Activated CD4-positive, CD25-positive, alpha-beta regulatory T cell treated with anti-CD3 and anti-CD28 coated beads, Interleukin-2, amount 50 U/mL, for 16 hours (primary cell): ENCODE results near the gene FDX2.

ENCODE experiments used
- DNase-seq: peaks from one replicate; pipeline ENCODE4 v3.0.0-alpha.2; 2020; ENCODE audit warnings: low read depth, low spot score

The FDX2 gene

GRCh38 chr19:10299545-10300458 lies 16.0 kb downstream of the FDX2 start:
- no peak for DNase-seq

GRCh38 chr19:10295847-10296591 lies 19.8 kb downstream of the FDX2 start:
- no peak for DNase-seq

- peak; percentile 26 for DNase-seq
Observed at GRCh38 chr19:10295305-10295846, 20.4 kb downstream of the FDX2 start.

GRCh38 chr19:10294368-10294697 lies 21.5 kb downstream of the FDX2 start:
- no peak for DNase-seq

GRCh38 chr19:10293637-10294367 lies 22.0 kb downstream of the FDX2 start:
- no peak for DNase-seq

GRCh38 chr19:10292789-10293636 lies 22.8 kb downstream of the FDX2 start:
- DNase-seq: no peak

GRCh38 chr19:10292206-10292788 lies 23.5 kb downstream of the FDX2 start:
- peak; percentile 34 for DNase-seq

- no peak for DNase-seq
Observed at GRCh38 chr19:10291554-10292205, 24.1 kb downstream of the FDX2 start.

GRCh38 chr19:10290876-10291553 lies 24.8 kb downstream of the FDX2 start:
- DNase-seq: no peak

GRCh38 chr19:10290357-10290875 lies 25.4 kb downstream of the FDX2 start:
- DNase-seq: no peak

- no peak for DNase-seq
Observed at GRCh38 chr19:10289836-10290356, 25.9 kb downstream of the FDX2 start, which contains the start of gene ICAM5. Gene ICAM5, plus strand, starts transcription at chr19:10289952. Its CDS starts 92 bp downstream, at chr19:10290044.

GRCh38 chr19:10289167-10289835 lies 26.5 kb downstream of the FDX2 start:
- DNase-seq: peak; percentile 27

- DNase-seq: no peak
Observed at GRCh38 chr19:10288662-10289166, 27.1 kb downstream of the FDX2 start.

GRCh38 chr19:10286803-10287737 lies 28.7 kb downstream of the FDX2 start, which contains the start of gene ICAM4:
Gene ICAM4, plus strand, starts transcription at chr19:10286955. Its CDS starts 58 bp downstream, at chr19:10287013.
- no peak for DNase-seq

GRCh38 chr19:10285393-10285792 lies 30.4 kb downstream of the FDX2 start:
- DNase-seq: no peak

- DNase-seq: no peak
Observed at GRCh38 chr19:10284960-10285278, 30.9 kb downstream of the FDX2 start.
